ENCODE results near the gene OTX2. TPM values are rescaled to one million over a fixed set of nuclear protein-coding genes. Genes with fewer than 3 reads are reported as not detected.

Gene OTX2
- total RNA-seq, 1 donor from 2014 or later: 0.77 TPM

GRCh38 chr14:56796259-56796658, 14.0 kb downstream of the OTX2 start:
- Mint-ChIP-seq H3K4me3 (peak overlapping the region; percentile 15), H3K4me1 (no peaks in the 10 kb centered on the region), H3K9me3 (no peaks in the 10 kb centered on the region), H3K27me3 (ENCODE audit: low read depth) (peaks cover 95% of the 10 kb centered on the region), H3K27ac (ENCODE audit: unreplicated experiment) (no peak overlapping the region), H3K36me3 (ENCODE audit: low read depth) (no peaks in the 10 kb centered on the region)
- no peak for DNase-seq (ENCODE audit: low read depth, low spot score)
- no peak for TF ChIP-seq CTCF (conservative IDR thresholded peaks at IDR 0.05)

- TF ChIP-seq CTCF (conservative IDR thresholded peaks at IDR 0.05): no peak
- H3K9me3 Mint-ChIP-seq: no peaks in the 10 kb centered on the region
- H3K27ac Mint-ChIP-seq (ENCODE audit: unreplicated experiment): no peak overlapping the region
- DNase-seq (ENCODE audit: low read depth, low spot score): no peak
- H3K4me1 Mint-ChIP-seq: no peaks in the 10 kb centered on the region
- H3K4me3 Mint-ChIP-seq: peak overlapping the region; percentile 8
- no peaks in the 10 kb centered on the region for H3K36me3 Mint-ChIP-seq (ENCODE audit: low read depth)
- H3K27me3 Mint-ChIP-seq (ENCODE audit: low read depth): peaks cover 95% of the 10 kb centered on the region
Measured at GRCh38 chr14:56795284-56795622, 15.0 kb downstream of the OTX2 start.

- Mint-ChIP-seq H3K4me1 (no peaks in the 10 kb centered on the region), H3K4me3 (peak overlapping the region; percentile 8), H3K9me3 (no peaks in the 10 kb centered on the region), H3K27me3 (ENCODE audit: low read depth) (peaks cover 95% of the 10 kb centered on the region), H3K36me3 (ENCODE audit: low read depth) (no peaks in the 10 kb centered on the region), H3K27ac (ENCODE audit: unreplicated experiment) (no peak overlapping the region)
- DNase-seq (ENCODE audit: low read depth, low spot score): no peak
- no peak for TF ChIP-seq CTCF (conservative IDR thresholded peaks at IDR 0.05)
Measured at GRCh38 chr14:56794557-56795283, 15.6 kb downstream of the OTX2 start.

- Mint-ChIP-seq H3K4me3 (no peak overlapping the region), H3K4me1 (no peaks in the 10 kb centered on the region), H3K27ac (ENCODE audit: unreplicated experiment) (no peak overlapping the region), H3K9me3 (no peaks in the 10 kb centered on the region), H3K27me3 (ENCODE audit: low read depth) (peaks cover 94% of the 10 kb centered on the region), H3K36me3 (ENCODE audit: low read depth) (no peaks in the 10 kb centered on the region)
- DNase-seq (ENCODE audit: low read depth, low spot score): no peak
- TF ChIP-seq CTCF (conservative IDR thresholded peaks at IDR 0.05): no peak
Measured at GRCh38 chr14:56794088-56794556, 16.2 kb downstream of the OTX2 start.

GRCh38 chr14:56789955-56790354, 20.3 kb downstream of the OTX2 start:
- H3K36me3 Mint-ChIP-seq (ENCODE audit: low read depth): no peaks in the 10 kb centered on the region
- DNase-seq (ENCODE audit: low read depth, low spot score): no peak
- peaks cover 96% of the 10 kb centered on the region for H3K27me3 Mint-ChIP-seq (ENCODE audit: low read depth)
- TF ChIP-seq CTCF (conservative IDR thresholded peaks at IDR 0.05): no peak
- no peaks in the 10 kb centered on the region for H3K4me1 Mint-ChIP-seq
- no peaks in the 10 kb centered on the region for H3K9me3 Mint-ChIP-seq
- no peak overlapping the region for H3K27ac Mint-ChIP-seq (ENCODE audit: unreplicated experiment)
- no peak overlapping the region for H3K4me3 Mint-ChIP-seq

All from neural crest cell (in vitro differentiated cells).